Measurements from ENCODE around the gene PBRM1. TPM values are rescaled to one million over a fixed set of nuclear protein-coding genes. Genes with fewer than 3 reads are reported as not detected.

PBRM1 gene
- total and polyA plus RNA-seq, 11 donors = 8.5 to 61.7 (median 44.4) TPM

- Histone ChIP-seq H3K4me3 (no peak overlapping the region), H3K4me1 (no peaks in the 10 kb centered on the region), H3K27ac (no peak overlapping the region), H3K9me3 (no peaks in the 10 kb centered on the region), H3K36me3 (peaks cover 0 to 100% (median 98%) of the 10 kb centered on the region in 9 donors), H3K27me3 (no peaks in the 10 kb centered on the region)
- ATAC-seq (no peak), DNase-seq (no peak)
- intact Hi-C loops (cut with DNase I) = no loop called here
- TF ChIP-seq, protein P1, sequence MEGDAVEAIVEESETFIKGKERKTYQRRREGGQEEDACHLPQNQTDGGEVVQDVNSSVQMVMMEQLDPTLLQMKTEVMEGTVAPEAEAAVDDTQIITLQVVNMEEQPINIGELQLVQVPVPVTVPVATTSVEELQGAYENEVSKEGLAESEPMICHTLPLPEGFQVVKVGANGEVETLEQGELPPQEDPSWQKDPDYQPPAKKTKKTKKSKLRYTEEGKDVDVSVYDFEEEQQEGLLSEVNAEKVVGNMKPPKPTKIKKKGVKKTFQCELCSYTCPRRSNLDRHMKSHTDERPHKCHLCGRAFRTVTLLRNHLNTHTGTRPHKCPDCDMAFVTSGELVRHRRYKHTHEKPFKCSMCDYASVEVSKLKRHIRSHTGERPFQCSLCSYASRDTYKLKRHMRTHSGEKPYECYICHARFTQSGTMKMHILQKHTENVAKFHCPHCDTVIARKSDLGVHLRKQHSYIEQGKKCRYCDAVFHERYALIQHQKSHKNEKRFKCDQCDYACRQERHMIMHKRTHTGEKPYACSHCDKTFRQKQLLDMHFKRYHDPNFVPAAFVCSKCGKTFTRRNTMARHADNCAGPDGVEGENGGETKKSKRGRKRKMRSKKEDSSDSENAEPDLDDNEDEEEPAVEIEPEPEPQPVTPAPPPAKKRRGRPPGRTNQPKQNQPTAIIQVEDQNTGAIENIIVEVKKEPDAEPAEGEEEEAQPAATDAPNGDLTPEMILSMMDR (IDR thresholded peaks at IDR 0.05) = no peak
- no peak for TF ChIP-seq POLR2A (IDR thresholded peaks at IDR 0.05)
Observed at GRCh38 chr3:52651592-52651991, 34.1 kb downstream of the PBRM1 start.

DNA sequence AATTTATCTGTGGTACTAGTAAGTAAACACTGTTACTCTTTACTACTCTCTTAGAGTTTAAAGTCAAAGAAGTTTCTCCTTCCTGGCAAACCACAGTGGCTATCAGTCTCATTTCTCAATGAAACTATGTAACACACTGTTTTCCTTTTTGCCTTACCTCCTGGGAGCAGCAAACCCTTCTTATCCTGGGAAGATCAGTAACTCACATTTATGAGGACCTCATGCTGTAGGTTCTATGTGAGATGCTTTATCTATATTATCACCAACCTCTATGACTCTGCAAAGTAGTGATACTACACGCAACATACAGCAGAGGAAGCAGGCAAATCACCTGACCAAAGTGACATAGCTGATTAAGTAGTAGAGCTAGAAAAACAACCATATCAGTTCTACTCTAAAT lies 35.3 kb downstream of the PBRM1 start:
- TF ChIP-seq, protein P1 (IDR thresholded peaks at IDR 0.05) = no peak
- TF ChIP-seq POLR2A (IDR thresholded peaks at IDR 0.05) = no peak
- no peaks in the 10 kb centered on the region for H3K4me1 ChIP-seq
- peaks cover 0 to 100% (median 98%) of the 10 kb centered on the region in 9 donors for H3K36me3 ChIP-seq
- H3K4me3 ChIP-seq = no peak overlapping the region
- intact Hi-C loops (cut with DNase I) = no loop called here
- no peak overlapping the region for H3K27ac ChIP-seq
- H3K27me3 ChIP-seq = no peaks in the 10 kb centered on the region
- ATAC-seq (no peak), DNase-seq (no peak)
- 85 to 91% (median 87%) methylated on average over 1 of the region's 1 CpG for WGBS, 4 donors
- no peaks in the 10 kb centered on the region for H3K9me3 ChIP-seq

DNA sequence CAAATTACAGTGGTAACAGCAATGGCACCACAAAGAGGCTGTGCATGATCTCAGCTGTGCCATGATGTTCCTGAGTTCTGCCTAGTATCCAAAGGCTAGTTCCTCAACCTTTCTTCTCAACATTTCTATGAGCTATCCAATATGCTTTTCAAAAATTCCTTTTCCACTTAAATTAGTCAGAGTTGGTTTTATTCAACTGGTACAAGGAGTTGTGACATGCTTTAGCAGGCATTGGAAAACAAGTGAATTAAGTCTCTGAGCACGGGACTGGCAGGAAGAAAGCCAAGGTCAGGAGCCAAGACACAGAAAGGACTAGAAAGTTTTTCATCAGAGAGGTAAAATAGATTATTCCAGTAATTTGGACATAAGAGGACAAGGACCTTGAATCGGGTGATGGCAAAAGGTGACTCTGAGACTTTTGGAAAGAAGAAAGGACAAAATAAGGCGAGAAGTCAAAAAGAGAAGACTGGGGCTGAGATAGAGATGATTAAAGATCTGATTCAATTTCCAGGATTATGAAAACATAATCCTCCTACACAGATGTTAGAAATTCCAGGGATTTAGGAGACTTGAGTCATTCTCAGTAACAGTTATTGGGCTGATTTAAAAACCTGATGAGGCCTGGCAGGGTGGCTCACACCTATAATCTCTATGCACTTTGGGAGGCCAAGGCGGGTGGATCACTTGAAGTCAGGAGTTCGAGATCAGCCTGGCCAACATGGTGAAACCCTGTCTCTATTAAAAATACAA lies 36.1 kb downstream of the PBRM1 start:
- intact Hi-C loops (cut with DNase I) = loop anchor here in 1 of 10 donors (10.0 kb wide), 1 partner anchor 95 kb away; no protein-coding TSS in a partner anchor
- WGBS, 4 donors = 77 to 98% (median 95%) methylated on average over 5 of the region's 5 CpGs
- H3K4me3 ChIP-seq = no peak overlapping the region
- H3K4me1 ChIP-seq = no peaks in the 10 kb centered on the region
- ATAC-seq = no peak
- peaks cover 0 to 100% (median 98%) of the 10 kb centered on the region in 9 donors for H3K36me3 ChIP-seq
- H3K27me3 ChIP-seq = no peaks in the 10 kb centered on the region
- no peak overlapping the region for H3K27ac ChIP-seq
- DNase-seq = no peak
- TF ChIP-seq, protein P1 (IDR thresholded peaks at IDR 0.05) = no peak
- no peak for TF ChIP-seq POLR2A (IDR thresholded peaks at IDR 0.05)
- no peaks in the 10 kb centered on the region for H3K9me3 ChIP-seq

DNA sequence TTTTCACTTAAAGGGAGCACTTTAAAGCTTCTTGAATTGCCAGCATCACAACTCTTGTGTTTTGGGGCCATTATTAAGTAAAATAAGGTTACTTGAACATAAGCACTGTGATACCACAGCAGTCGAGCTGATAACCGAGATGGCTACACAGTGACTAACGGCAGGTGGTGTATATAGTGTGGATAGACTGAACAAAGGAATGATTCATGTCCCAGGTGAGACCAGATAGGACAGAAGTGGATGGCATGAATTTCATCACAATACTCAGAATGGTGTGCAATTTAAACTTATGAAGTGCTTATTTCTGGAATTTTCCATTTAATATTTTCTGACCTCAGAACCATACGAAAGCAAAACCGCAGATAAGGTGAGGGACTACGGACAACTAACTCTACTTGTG lies 40.2 kb downstream of the PBRM1 start:
- Histone ChIP-seq H3K4me1 (peaks cover 0 to 11% (median 0%) of the 10 kb centered on the region in 12 donors), H3K9me3 (no peaks in the 10 kb centered on the region), H3K27me3 (no peaks in the 10 kb centered on the region), H3K4me3 (no peak overlapping the region), H3K27ac (no peak overlapping the region), H3K36me3 (peaks cover 0 to 100% (median 98%) of the 10 kb centered on the region in 9 donors)
- intact Hi-C loops (cut with DNase I) = loop anchor here in 1 of 10 donors (10.0 kb wide), 1 partner anchor 91 kb away; no protein-coding TSS in a partner anchor
- WGBS, 4 donors = 95 to 97% (median 96%) methylated on average over 6 of the region's 6 CpGs
- ATAC-seq (no peak), DNase-seq (no peak)
- no peak for TF ChIP-seq POLR2A (IDR thresholded peaks at IDR 0.05)
- TF ChIP-seq, protein P1 (IDR thresholded peaks at IDR 0.05) = no peak

All from heart left ventricle (tissue), 16 donors.